ENCODE measurements around the gene NIPAL3. TPM values are rescaled to one million over a fixed set of nuclear protein-coding genes. Genes with fewer than 3 reads are reported as not detected.
A peak's percentile ranks its signal among the peaks of the same experiment; 100 is the strongest.

The NIPAL3 gene
- total and polyA plus RNA-seq, 8 donors, result 13.8 to 41.1 (median 14.5) TPM

DNA sequence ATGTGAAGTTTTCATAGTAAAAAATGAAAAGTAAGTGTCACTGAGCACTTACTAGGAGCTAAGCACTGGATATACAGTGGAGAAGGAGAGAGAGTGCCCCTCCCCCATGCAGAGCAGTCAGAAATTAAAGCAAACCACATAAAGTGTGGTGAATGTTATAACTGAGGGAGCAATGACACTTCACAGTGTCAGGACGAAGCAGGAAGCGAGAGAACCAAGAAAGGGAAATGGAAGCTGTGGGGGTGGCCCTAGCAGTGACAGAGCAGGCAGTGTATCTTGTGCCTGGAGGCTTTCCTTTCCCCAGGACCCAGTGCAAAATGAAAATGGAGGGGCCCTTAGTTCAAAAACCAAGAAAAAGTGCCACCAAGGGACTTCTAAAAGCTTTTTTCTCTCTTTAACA, 65.5 kb downstream of the NIPAL3 start:
- H3K27me3 ChIP-seq, result no peaks in the 10 kb centered on the region
- no peak overlapping the region for H3K4me3 ChIP-seq
- no peaks in the 10 kb centered on the region for H3K9me3 ChIP-seq
- DNase-seq (peak in 1 of 4 donors; percentile 51), ATAC-seq (peak; percentile 80)
- TF ChIP-seq, protein P1, sequence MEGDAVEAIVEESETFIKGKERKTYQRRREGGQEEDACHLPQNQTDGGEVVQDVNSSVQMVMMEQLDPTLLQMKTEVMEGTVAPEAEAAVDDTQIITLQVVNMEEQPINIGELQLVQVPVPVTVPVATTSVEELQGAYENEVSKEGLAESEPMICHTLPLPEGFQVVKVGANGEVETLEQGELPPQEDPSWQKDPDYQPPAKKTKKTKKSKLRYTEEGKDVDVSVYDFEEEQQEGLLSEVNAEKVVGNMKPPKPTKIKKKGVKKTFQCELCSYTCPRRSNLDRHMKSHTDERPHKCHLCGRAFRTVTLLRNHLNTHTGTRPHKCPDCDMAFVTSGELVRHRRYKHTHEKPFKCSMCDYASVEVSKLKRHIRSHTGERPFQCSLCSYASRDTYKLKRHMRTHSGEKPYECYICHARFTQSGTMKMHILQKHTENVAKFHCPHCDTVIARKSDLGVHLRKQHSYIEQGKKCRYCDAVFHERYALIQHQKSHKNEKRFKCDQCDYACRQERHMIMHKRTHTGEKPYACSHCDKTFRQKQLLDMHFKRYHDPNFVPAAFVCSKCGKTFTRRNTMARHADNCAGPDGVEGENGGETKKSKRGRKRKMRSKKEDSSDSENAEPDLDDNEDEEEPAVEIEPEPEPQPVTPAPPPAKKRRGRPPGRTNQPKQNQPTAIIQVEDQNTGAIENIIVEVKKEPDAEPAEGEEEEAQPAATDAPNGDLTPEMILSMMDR (IDR thresholded peaks at IDR 0.05), result no peak
- H3K36me3 ChIP-seq, result no peaks in the 10 kb centered on the region
- no peak overlapping the region for H3K27ac ChIP-seq
- peaks cover 0 to 6% of the 10 kb centered on the region in 2 donors for H3K4me1 ChIP-seq
- intact Hi-C loops (cut with DNase I), result no loop called here

DNA sequence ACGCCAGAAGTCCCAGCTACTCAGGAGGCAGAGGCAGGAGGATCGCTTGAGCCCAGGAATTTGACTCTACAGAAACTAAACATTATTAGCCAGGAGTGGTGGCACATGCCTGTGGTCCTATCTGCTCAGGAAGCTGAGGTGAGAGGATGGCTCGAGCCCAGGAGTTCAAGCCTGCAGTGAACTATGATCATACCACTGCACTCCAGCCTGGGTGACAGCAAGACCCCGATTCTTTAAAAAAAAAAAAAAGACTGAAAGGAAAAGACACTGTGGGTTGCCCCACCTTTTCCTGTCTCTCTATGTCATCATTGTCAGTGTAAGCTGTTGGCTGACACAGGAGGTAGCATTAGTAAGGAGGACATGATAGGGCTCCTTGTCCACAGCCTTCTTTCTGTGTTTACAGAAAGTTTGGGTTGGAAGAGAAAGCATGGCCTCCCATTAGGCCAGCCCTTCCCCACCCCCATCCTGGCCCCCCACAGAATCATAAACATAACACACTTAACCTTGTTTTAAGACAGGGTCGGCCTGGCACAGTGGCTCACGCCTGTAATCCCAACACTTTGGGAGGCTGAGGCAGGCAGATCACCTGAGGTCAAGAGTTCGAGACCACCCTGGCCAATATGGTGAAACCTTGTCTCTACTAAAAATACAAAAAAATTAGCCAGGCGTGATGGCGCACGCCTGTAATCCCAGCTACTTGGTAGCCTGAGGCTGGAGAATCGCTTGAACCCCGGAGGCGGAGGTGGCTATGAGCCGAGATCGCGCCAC, 66.4 kb downstream of the NIPAL3 start:
- Histone ChIP-seq H3K27me3 (no peaks in the 10 kb centered on the region), H3K4me1 (peaks cover 0 to 6% of the 10 kb centered on the region in 2 donors), H3K9me3 (no peaks in the 10 kb centered on the region), H3K4me3 (no peak overlapping the region), H3K36me3 (no peaks in the 10 kb centered on the region), H3K27ac (no peak overlapping the region)
- TF ChIP-seq, protein P1 (IDR thresholded peaks at IDR 0.05), result no peak
- ATAC-seq, result no peak
- intact Hi-C loops (cut with DNase I), result no loop called here
- no peak for DNase-seq

DNA sequence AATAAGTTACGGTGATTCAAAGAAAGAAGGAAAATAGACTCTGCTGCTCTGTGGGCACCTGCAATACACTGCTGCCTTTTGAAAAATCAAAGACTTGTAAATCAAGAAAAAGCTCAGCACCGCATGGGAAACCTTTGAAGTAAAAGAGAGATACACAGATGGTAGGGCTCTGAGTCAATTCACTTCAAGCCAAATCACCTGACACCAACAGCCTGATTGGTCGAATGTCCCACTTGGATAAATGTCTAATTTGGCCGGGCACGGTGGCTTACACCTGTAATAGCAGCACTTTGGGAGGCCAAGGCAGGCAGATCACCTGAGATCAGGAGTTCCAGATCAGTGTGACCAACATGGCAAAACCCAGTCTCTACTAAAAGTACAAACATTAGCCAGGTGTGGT, 67.8 kb downstream of the NIPAL3 start:
- H3K27me3 ChIP-seq, result no peaks in the 10 kb centered on the region
- no peaks in the 10 kb centered on the region for H3K9me3 ChIP-seq
- H3K27ac ChIP-seq, result no peak overlapping the region
- DNase-seq, result no peak
- H3K36me3 ChIP-seq, result no peaks in the 10 kb centered on the region
- intact Hi-C loops (cut with DNase I), result no loop called here
- ATAC-seq, result no peak
- TF ChIP-seq, protein P1 (IDR thresholded peaks at IDR 0.05), result no peak
- no peak overlapping the region for H3K4me3 ChIP-seq
- H3K4me1 ChIP-seq, result peaks cover 0 to 6% of the 10 kb centered on the region in 2 donors

DNA sequence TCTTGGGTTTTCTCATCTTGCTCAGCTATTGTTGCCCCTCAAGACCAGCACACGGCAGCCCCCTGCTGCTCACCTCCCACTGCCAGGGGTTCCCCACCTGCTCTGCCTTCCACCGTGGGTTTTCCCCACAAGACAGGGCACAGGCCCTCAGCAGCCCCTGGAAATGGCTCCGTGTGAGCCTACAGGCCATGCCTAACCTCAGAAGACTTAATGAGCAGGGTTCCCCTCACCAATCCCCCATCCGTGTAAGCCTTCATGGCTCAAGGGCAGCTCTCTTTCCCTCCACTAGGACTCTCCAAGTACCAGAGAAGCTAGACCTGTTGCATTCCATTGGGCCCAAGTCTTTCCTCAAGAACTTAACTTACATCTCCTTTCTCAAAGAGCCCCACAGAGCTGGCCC, 68.6 kb downstream of the NIPAL3 start:
- Histone ChIP-seq H3K27ac (no peak overlapping the region), H3K36me3 (no peaks in the 10 kb centered on the region), H3K27me3 (no peaks in the 10 kb centered on the region), H3K4me1 (peaks cover 0 to 6% of the 10 kb centered on the region in 2 donors), H3K9me3 (no peaks in the 10 kb centered on the region), H3K4me3 (no peak overlapping the region)
- ATAC-seq, result no peak
- intact Hi-C loops (cut with DNase I), result no loop called here
- TF ChIP-seq, protein P1 (IDR thresholded peaks at IDR 0.05), result no peak
- no peak for DNase-seq

DNA sequence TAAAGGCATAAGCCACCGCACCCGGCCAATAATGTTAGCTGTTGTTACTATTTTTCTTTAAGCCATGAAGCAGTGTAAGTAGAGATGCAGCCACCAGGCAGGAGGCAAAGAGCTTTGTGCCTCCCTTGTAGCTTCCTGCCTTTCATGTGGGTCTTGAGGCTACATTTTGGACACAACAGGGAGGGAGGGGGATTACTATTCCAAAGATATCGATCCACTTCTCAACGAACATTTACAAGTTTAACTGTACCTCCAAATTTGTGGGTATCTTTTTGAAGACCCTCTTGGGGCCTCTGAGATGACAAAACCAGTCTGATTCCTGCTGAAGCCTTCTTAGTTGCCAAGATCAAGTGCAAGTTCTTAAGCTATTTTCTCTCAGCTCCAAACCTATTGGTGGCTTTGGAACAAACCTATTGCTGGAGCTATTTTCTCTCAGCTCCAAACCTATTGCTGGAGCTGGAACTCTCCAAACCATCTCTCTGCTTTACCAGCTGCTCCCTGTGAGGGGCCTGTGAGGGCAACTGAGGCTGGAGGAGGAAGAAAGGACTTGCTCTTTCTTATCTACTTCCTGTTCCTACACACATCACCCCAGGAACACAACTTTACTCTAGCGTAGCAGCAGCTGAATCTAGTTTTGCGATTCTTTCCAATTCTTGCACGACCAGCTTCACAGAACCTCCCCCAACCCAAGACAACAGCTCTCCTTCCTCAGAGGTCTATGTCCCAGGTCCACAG, 70.9 kb downstream of the NIPAL3 start:
- TF ChIP-seq, protein P1 (IDR thresholded peaks at IDR 0.05), result no peak
- intact Hi-C loops (cut with DNase I), result no loop called here
- DNase-seq (no peak), ATAC-seq (no peak)
- Histone ChIP-seq H3K27ac (no peak overlapping the region), H3K4me3 (no peak overlapping the region), H3K27me3 (peaks cover under 1 to 6% of the 10 kb centered on the region in 2 donors), H3K4me1 (no peaks in the 10 kb centered on the region), H3K36me3 (no peaks in the 10 kb centered on the region), H3K9me3 (peaks cover 0 to 3% of the 10 kb centered on the region in 2 donors)

Data from left lung (tissue), 10 donors.